Stimulated activated naive CD8-positive, alpha-beta T cell treated with anti-CD3 and anti-CD28 coated beads, Interleukin-15, Interleukin-2, amounts not matched to agents 100 U/mL and 50 U/mL, for 24 hours (primary cell): ENCODE measurements around the gene WDR18.
A peak's percentile ranks its signal among the peaks of the same experiment; 100 is the strongest.
"Not testable (repeated sequence)": the region's sequence is repeated elsewhere in the genome, so short reads cannot be mapped to it uniquely, and the experiment has no call there.

ENCODE experiments used
- ATAC-seq: fragments of 150-1000 bp; cut with Tn5 transposase; one replicate; pipeline ENCODE4 v1.10.0; 2021
- DNase-seq: peaks from one replicate; pipeline ENCODE4 v3.0.0; 2021

Gene WDR18

DNA sequence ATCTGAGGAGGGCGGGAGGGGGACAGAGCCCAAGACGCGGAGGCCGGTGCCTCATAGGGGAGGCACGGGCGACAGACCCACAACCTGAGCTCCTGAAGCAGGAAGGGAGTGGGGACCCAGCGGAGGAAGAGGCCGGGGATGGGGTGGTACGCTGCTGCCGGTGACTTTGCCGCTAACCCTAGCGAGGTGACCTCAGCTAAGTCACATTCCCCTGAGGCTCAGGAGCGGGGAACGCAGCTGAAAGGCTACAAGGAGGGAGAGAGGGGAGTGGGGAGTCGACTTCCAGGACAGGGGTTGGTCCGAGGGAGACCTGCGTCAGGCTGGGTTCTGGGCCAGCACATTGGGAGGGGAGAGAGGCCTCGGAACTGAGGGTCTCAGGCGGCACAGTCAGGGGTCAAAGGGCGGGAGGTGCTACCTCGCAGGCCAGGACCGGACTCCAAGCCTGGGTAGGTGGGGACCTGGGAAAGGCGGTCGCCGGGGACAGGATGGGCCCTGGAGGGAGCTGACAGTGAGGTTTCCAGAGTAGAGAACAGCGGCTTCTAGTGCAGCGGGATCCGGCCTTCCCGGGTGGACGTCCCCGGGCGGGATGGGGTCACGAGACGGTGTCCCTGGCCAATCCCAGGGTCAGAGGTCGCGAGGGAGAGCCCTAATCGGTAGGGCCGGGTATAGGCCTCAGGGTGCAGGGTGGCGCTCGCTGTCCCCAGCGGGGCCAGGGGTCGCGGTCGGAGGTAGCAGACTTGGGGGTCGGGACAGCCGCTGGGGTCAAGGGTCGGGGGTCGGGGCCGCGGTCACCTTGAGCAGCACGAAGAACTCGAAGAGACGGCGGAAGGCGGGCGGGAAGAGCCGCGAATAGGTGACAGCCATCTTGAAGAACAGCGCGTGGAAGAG lies 36.1 kb downstream of the WDR18 start:
- ATAC-seq = no peak
- DNase-seq = peak; percentile 40

DNA sequence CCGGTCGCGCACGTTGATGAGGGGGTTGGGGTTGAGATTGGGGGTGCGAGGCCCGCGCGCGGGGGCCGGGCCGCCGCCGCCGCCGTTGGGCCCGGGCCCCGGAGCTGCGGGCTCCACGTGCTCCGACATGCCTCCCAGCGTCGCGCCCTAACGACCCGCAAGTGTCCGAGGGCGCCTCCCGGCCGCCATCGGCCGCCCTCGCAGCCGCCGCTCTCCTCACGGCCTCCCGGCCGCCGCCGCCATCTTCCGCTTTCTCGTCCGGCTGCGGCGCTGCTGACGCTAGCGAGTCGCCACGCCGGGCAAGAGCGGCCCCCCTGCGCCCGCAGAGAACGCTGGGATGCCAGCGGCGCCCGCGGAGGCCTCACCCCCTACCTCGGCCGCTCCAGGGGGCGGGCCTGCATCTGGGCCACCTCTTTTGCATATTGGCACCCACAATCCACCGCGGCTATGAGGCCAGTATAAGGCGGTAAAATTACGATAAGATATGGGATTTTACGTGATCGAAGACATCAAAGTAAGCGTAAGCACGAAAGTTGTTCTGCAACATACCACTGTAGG lies 36.8 kb downstream of the WDR18 start, which contains the start of gene TMEM259:
TSS of gene TMEM259 (minus strand) at position 256 of the 558 bp plus-strand sequence. CDS start at position 129, 127 bp downstream.
- DNase-seq = peak; percentile 98
- peak; percentile 94 for ATAC-seq

DNA sequence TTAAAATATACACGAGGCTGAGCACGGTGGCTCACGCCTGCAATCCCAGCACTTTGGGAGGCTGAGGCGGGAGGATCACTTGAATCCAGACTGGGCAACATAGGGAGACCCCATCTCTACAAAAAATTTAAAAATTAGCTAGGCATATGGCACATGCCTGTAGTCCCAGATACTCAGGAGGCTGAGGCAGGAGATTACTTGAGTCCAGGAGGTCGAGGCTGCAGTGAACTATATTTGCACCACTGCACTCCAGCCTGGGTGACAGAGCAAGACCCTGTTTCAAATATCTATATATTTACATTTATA lies 39.7 kb downstream of the WDR18 start:
- not testable (repeated sequence) for ATAC-seq, DNase-seq

DNA sequence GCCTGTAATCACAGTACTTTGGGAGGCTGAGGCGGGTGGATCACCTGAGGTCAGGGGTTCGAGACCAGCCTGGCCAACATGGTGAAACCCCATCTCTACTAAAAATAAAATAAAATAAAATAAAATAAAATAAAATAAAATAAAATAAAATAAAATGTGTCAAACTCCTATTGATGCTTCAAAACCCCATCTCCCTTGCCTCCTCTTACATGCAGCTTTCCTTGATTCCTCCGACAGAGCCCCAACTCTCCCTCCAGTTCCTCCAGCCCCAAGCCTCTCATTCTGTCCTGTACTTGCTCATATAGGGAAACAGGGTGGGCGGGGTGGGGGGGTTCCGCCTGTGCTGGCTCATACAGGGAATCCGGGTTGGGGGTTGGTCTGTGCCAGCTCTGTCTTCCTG lies 40.9 kb downstream of the WDR18 start:
- DNase-seq, ATAC-seq: not testable (repeated sequence)

DNA sequence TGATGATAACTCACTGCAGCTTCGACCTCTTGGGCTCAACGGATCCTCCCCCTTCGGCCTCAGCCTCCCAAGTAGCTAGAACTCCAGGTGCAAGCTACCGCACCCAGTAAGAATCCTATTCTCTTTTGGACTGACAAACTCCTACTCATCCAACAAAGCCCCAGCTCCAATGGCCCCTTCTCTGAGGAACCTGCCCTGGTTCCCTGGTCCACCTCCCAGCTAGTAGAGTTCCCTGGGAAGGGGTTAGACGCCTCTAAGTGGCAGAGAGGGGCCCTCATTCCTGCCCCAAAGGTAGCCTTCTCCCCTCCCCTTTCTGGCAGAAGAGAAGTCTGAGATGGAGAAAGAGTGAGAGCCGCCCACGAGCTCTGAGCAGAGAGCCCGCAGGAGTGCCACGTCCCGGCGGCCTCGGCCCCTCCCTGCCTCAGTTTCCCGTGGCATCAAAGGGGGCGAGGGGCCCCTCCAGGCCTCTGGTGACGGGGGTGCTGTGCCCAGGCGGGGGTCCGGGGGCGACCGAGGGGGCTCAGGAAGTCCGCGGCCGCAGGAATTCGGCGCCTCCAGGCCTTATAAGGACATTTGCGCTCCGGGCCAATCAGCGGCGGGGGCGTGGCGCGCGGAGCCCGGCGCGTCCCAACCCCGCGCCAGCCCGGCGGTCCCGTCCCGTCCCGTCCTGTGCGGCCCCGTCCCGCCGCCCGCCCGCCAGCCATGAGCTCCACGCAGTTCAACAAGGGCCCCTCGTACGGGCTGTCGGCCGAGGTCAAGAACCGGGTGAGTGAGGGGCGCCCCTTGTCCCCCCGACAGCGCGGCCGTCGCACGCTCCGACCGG lies 42.0 kb downstream of the WDR18 start, which contains the start of gene CNN2:
TSS of gene CNN2 (plus strand) at position 649 of the 823 bp plus-strand sequence. CDS start at position 703, 54 bp downstream.
- ATAC-seq (peak; percentile 66), DNase-seq (peak; percentile 81)

DNA sequence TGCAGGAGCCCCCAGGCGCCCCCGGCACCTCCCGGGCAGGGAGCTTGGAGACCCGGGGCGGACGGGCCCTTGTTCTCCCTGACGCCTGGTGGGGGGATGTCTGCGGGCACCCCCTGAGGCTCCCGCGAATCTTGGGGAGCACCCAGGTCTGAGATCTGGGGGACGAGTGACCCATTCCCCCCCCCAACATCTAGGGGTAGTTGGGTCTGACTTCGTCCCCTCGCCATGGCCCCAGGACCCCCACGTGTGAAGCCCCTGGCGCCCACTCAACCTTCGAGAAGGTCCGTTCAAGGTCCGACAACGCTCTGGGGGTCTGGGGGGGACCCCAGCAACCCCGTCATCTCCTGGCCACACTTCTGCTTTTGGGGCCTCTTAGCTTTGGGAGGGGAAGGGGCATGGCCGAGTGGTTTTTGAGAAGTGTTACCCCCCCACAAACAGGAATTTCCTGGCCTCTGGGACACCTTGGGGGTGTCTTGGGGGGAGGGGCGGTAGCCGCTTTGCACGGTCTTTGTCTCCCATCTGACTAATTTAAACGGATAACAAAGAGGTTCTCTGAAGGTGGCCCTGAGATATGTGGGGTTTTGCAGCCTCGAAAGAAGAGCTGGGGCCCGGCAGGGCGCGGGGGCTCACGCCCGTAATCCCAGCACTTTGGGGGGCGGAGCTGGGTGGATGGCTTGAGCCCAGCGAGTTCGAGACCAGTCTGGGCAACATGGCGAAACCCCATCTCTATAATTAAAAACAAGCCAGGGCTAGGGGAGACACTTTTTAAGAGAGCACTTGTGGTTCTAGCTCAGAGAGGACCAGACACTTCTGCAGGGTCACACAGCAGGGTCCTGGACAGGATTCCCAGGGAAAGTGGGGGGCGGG lies 42.9 kb downstream of the WDR18 start:
- DNase-seq (peak; percentile 56), ATAC-seq (peak; percentile 20)

DNA sequence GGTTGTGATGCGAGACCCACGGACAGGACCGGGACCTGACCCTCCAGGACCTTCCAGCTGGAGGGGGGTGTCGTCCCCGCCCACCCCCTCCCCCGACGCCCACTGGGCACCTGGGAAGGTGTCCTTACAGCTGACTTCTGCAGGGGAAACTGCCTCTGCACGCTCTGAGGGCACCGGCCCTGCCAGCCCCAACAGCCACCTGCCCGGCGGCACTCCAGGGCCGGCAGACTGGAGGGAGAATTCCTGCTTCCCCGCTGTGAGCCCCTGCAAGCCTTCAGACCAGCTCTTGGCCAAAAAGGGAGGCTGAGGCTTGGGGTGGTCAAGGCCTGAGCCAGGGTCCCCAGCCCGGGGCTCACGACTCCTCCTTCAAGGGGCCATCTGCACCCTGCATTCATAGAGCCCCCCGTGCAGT lies 43.5 kb downstream of the WDR18 start:
- ATAC-seq = no peak
- no peak for DNase-seq

DNA sequence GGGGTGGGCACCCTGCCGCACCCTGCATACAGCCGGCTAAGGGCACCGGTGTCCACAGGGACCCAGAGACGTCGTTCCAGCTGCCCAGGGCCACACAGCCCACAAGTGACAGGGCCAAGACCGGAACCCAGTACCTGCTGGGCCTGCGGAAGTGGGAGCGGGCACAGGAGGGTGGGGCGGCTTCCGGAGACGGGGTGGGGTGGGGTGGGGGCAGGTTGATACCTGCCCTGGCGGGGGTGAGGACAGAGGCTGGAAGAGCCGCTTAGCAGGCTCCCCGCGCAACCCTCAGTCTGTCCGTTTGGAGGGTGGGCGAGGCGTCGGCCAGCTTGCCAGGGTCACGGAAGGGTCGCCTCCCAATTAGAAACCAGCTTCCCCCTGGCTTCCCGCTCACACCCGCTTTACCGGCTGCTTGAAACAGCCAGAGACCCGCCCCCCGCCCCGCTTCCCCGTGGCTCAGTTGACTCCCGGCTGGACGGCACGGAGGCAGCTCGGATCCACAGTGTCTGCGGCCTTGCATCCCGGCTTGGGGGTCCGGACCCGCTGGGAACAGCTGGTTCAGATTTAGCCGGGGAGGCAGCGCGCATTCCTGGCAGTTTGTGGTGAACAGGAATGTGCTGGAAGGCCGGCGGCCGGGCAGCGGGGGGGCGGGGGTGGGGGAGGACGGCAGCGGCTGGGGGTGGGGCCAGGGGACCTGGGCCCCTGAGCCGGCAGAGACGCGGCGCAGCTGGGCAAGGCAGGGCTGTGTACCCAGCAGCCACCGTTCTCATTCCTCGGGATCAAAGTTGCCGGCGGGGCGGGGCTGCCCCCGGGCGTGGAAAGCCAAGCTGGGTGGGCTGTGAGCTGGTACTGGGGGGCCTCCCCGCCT lies 44.1 kb downstream of the WDR18 start:
- DNase-seq (peak; percentile 62), ATAC-seq (peak; percentile 40)

DNA sequence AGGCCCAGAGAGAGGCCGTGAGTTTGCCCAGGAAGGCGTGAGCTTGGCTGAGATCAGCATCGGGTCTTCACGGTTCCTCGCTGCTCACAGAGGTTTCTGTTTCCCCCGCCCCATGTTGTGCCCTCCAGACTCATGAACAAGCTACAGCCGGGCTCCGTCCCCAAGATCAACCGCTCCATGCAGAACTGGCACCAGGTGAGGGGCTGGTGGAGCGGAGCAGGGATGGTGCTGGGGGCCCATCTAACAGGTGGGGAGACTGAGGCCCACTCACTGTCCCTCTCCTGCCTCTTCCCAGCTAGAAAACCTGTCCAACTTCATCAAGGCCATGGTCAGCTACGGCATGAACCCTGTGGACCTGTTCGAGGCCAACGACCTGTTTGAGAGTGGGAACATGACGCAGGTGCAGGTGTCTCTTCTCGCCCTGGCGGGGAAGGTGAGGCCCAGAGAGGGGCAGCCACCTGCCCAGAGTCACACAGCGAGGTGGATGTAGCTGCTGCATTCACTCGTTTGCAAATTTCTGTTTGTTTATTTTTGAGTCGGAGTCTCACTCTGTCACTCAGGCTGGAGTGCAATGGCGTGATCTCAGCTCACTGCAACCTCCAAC lies 48.2 kb downstream of the WDR18 start:
- no peak for DNase-seq
- ATAC-seq = no peak

DNA sequence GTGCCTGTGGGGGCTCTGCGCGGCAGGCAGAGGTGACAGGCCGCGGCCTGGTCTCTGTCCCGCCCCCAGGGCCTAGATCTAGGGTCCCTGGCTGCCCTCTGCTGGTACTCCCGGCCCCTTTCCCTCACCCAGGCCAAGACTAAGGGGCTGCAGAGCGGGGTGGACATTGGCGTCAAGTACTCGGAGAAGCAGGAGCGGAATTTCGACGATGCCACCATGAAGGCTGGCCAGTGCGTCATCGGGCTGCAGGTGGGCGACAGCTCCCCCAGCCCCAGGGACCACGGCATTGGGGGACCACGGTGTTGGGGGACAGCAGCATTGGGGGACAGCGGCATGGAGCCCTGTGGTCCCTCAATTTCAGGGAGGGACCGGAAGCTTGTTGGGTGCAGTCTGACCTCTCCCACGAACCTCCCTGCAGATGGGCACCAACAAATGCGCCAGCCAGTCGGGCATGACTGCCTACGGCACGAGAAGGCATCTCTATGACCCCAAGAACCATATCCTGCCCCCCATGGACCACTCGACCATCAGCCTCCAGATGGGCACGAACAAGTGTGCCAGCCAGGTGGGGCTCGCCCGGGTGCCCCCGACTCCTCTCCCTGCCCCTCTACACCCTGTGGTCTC lies 52.0 kb downstream of the WDR18 start:
- ATAC-seq = no peak
- DNase-seq = no peak

DNA sequence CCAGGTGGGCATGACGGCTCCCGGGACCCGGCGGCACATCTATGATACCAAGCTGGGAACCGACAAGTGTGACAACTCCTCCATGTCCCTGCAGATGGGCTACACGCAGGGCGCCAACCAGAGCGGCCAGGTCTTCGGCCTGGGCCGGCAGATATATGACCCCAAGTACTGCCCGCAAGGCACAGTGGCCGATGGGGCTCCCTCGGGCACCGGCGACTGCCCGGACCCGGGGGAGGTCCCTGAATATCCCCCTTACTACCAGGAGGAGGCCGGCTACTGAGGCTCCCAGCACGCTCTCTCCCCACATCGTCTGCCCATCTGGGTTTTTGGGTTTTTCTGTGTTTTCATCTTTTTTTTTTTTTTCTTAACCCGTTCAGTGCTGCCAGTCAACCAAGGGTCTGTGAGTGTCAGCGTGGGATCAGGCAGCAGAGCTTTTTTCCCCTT lies 53.5 kb downstream of the WDR18 start:
- DNase-seq (no peak), ATAC-seq (no peak)

DNA sequence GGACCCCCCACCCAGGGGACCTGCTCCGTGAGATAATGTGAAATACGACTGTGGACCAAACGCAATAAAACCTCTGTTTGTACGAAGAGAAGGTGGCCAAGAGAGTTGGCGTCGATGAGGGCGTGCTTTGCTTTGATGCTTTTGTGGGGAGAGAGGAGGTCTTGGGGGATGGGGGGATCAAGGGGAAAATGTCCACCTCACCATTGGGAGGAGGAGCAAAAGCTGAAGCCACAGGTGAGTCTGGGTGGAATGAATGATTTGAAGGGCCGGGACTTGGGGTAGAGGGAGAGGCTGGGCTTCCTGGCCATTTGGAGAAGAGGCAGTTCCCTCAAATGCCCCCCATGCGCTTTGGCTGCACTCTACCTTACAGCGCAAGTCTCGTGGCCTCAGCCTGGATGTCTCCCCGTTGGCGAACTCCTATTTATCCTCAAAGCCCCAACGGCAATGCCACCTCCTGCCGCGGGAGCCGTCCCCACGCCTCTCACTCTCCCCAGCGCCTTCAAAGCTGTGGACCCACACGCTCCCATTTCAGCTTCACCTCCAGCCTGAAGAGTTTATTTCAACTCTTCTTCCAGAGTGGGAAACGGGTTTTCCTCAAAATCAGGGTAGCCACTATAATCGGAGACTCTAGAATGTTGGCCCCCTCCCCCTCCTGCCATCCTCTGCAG lies 55.0 kb downstream of the WDR18 start:
- DNase-seq (no peak), ATAC-seq (no peak)

DNA sequence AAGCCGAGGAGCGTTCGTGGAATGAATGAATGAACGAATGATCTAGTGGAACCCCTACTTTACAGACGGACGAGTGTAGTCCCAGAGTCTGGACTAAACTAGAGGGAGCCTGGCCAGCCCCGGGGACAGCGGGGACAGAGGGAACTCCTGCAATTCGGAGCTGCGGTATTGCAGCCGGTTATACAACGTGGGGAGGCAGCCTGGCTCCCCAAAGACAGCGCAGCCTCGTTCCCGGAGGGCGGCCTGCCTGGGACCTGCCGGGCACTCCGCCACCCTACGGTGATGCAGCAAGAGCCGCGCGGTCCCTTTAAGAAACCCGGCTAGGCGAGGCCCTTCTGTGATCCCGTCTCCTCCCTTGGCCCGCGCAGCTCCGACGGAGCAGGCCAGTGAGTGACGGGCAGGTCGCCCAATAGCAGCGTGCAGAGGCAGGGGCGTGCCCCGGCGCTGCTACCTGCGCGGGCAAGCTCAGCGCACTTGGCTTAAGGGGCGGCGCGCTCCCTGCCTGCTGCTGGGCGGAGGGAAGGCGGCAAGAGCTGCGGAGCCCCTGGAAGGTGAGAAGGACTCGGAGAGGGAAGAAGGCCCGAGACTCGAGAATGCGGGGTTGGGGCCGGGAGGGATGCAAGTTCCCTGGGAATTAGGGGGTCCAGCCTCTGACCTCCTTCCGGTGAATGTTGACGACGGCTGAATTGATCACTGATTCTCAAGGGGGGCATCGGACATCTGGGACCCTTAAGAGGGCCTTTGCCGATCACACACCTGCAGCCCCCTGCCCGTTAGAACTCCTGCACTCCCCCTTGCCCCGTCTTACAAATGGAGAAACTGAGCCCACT lies 55.7 kb downstream of the WDR18 start, which contains the start of gene ABCA7:
TSS of gene ABCA7 (plus strand) at position 462 of the 830 bp plus-strand sequence. CDS start 1,255 bp downstream, outside the sequence.
- peak; percentile 100 for DNase-seq
- ATAC-seq = peak; percentile 97

DNA sequence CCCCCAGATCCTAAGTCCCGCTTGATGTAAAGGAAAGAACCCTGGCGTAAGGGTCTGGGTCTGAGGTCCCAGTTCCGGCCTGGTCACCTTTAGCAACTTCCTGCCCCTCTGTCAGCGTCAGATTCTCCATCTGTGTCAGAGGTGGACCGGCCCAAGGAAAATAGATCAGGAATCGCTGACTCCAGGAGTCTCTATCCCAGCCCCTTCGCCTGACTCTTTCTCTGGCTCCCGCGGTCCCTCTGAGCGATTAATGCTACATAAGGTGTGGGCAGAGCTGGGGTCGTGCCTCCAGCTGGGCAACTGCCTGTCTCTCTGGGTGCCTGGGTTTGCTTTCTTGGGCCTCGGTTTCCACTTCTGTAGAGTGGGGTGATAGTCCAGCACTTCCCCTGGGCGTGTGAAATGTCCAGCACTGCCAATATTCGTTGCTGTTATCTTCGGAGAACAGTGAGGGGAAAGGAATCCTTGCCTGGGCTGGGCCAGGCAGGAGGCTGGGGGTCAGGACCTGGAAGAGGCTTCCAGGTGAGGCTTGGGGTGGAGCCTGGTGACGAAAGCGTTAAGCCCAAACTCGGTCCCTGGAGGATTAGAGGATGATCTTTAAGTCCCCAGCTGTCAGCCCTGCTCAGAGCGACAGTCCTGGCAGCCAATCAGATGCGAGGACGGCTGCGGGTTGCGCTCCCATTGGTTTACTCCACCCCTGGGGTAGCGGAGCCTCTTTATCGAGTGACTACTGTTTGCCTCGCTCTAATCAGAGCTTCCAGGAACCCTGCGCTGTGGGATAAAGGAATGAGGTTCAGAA lies 56.5 kb downstream of the WDR18 start:
- DNase-seq (peak; percentile 91), ATAC-seq (peak; percentile 68)

DNA sequence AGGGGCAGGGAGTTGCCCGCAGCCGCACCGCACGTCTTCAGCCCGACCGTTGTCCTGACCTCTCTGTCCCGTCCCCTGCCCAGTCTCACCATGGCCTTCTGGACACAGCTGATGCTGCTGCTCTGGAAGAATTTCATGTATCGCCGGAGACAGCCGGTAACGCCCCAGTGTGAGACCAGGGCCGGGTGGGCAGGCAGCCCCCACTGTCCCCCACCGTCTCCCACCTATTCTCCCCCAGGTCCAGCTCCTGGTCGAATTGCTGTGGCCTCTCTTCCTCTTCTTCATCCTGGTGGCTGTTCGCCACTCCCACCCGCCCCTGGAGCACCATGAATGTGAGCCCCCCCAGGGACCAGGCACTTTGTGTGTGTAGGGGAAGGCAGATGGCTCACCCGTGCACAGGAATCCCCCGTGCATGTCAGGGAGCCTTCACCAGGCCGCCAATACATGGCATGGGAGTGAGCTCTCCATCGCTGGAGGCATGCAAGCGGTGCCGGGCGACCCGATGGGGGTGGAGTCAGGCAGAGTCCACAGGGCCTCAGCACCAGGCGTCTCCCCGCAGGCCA lies 57.2 kb downstream of the WDR18 start:
- no peak for DNase-seq
- no peak for ATAC-seq

DNA sequence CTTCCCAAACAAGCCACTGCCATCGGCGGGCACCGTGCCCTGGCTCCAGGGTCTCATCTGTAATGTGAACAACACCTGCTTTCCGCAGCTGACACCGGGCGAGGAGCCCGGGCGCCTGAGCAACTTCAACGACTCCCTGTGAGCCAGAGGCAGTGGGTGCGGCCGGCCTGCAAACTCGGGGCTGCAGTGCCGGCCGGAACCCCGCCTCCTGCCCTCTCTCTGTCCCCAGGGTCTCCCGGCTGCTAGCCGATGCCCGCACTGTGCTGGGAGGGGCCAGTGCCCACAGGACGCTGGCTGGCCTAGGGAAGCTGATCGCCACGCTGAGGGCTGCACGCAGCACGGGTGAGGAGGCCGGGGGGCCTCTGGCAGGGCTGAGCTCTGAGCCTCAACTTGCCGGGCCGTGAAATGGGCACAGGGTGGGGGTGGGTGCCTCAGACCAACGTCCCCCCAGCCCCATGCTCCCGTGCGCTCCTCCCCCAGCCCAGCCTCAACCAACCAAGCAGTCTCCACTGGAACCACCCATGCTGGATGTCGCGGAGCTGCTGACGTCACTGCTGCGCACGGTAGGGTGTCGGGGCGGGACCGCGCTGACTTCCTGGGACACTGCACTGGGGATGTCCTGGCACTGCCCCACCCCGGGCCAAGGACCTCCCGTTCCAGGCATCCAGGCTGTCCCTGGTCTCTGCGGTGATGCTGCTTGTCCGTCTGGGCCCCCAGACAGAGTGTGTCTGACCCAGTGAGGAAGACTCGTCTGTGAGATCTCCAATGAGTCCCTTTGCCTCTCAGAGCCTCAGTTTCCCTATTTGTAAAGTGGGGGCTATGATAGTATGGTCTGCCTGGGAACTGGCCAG lies 57.9 kb downstream of the WDR18 start:
- ATAC-seq = no peak
- no peak for DNase-seq
